ENCODE measurements around the gene AKAP12. TPM values are rescaled to one million over a fixed set of nuclear protein-coding genes. Genes with fewer than 3 reads are reported as not detected.

The AKAP12 gene
- total RNA-seq, 3 donors from 2014 or later (not counting 1 experiment from before 2014, with no cell fraction given), result 0.07 to 17.6 (median 0.75) TPM

- H3K4me3 ChIP-seq (ENCODE audit: low read length), result no peak overlapping the region
- H3K27ac ChIP-seq (ENCODE audit: low read length), result no peak overlapping the region
- no peaks in the 10 kb centered on the region for H3K9me3 Mint-ChIP-seq
- no peak overlapping the region for H3K27ac Mint-ChIP-seq
- TF ChIP-seq, protein P1, sequence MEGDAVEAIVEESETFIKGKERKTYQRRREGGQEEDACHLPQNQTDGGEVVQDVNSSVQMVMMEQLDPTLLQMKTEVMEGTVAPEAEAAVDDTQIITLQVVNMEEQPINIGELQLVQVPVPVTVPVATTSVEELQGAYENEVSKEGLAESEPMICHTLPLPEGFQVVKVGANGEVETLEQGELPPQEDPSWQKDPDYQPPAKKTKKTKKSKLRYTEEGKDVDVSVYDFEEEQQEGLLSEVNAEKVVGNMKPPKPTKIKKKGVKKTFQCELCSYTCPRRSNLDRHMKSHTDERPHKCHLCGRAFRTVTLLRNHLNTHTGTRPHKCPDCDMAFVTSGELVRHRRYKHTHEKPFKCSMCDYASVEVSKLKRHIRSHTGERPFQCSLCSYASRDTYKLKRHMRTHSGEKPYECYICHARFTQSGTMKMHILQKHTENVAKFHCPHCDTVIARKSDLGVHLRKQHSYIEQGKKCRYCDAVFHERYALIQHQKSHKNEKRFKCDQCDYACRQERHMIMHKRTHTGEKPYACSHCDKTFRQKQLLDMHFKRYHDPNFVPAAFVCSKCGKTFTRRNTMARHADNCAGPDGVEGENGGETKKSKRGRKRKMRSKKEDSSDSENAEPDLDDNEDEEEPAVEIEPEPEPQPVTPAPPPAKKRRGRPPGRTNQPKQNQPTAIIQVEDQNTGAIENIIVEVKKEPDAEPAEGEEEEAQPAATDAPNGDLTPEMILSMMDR (IDR thresholded peaks at IDR 0.05), result no peak
- no peaks in the 10 kb centered on the region for H3K4me1 ChIP-seq (ENCODE audit: control insufficient read depth, insufficient read depth, low read length)
- intact Hi-C loops (cut with micrococcal nuclease), result no loop called here
- no peaks in the 10 kb centered on the region for H3K36me3 Mint-ChIP-seq
- H3K27me3 Mint-ChIP-seq (ENCODE audit: low read depth in 2 of 2), result peaks cover 0 to 8% of the 10 kb centered on the region in 2 donors
- no peaks in the 10 kb centered on the region for H3K9me3 ChIP-seq (ENCODE audit: control insufficient read depth, insufficient read depth, low read length)
- ATAC-seq, result no peak
- no peaks in the 10 kb centered on the region for H3K36me3 ChIP-seq (ENCODE audit: control insufficient read depth, insufficient read depth, low read length)
- no peaks in the 10 kb centered on the region for H3K27me3 ChIP-seq (ENCODE audit: control insufficient read depth, insufficient read depth, low read length)
- DNase-seq, result no peak
- no peak overlapping the region for H3K4me3 Mint-ChIP-seq
- H3K4me1 Mint-ChIP-seq, result no peaks in the 10 kb centered on the region
Measured at GRCh38 chr6:151265282-151265681, 25.5 kb downstream of the AKAP12 start.

DNA sequence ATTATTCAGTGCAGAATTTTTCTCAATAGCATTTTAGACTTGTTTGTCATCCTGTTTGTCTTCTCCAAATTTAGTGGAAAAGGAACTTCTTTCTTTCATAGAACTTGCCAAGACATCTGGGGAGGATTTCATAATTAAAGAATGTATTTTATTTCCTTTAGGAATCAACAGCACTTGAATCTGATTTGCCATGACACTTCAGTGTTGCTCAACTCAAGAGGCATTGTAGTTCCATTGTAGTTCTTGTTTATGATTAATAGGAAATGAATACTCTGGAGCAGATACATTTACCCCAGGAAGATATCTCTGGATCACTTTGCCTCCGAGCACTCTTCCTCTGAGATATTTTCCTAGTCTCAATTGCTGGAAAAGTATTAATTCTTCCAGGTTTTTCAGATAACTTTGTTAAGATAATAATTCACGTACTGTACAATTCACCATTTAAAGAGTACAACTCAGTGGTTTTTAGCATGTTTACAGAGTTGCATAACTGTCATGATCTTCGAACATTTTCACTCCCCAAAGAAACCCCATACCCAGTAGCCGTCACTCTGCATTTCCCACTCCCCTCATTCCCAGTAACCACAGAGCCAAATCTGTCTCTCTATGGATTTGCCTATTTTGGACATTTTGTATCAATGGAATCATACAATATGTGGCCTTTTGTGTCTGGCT lies 29.7 kb downstream of the AKAP12 start:
- ATAC-seq (no peak), DNase-seq (no peak)
- H3K4me3 Mint-ChIP-seq, result no peak overlapping the region
- 95% methylated on average over 3 of the region's 4 CpGs for WGBS (ENCODE audit: insufficient coverage)
- H3K4me3 ChIP-seq (ENCODE audit: low read length), result no peak overlapping the region
- no peaks in the 10 kb centered on the region for H3K4me1 Mint-ChIP-seq
- no peaks in the 10 kb centered on the region for H3K36me3 ChIP-seq (ENCODE audit: control insufficient read depth, insufficient read depth, low read length)
- TF ChIP-seq, protein P1 (IDR thresholded peaks at IDR 0.05), result no peak
- no peaks in the 10 kb centered on the region for H3K9me3 ChIP-seq (ENCODE audit: control insufficient read depth, insufficient read depth, low read length)
- H3K27me3 Mint-ChIP-seq (ENCODE audit: low read depth in 2 of 2), result peaks cover 0 to 3% of the 10 kb centered on the region in 2 donors
- H3K36me3 Mint-ChIP-seq, result no peaks in the 10 kb centered on the region
- H3K9me3 Mint-ChIP-seq, result no peaks in the 10 kb centered on the region
- intact Hi-C loops (cut with micrococcal nuclease), result no loop called here
- no peaks in the 10 kb centered on the region for H3K4me1 ChIP-seq (ENCODE audit: control insufficient read depth, insufficient read depth, low read length)
- H3K27ac ChIP-seq (ENCODE audit: low read length), result no peak overlapping the region
- H3K27me3 ChIP-seq (ENCODE audit: control insufficient read depth, insufficient read depth, low read length), result no peaks in the 10 kb centered on the region
- no peak overlapping the region for H3K27ac Mint-ChIP-seq

- Mint-ChIP-seq H3K4me1 (no peaks in the 10 kb centered on the region), H3K9me3 (no peaks in the 10 kb centered on the region), H3K4me3 (no peak overlapping the region), H3K36me3 (no peaks in the 10 kb centered on the region), H3K27ac (no peak overlapping the region), H3K27me3 (ENCODE audit: low read depth in 2 of 2) (peaks cover 0 to 10% of the 10 kb centered on the region in 2 donors)
- H3K27ac ChIP-seq (ENCODE audit: low read length), result no peak overlapping the region
- no peaks in the 10 kb centered on the region for H3K9me3 ChIP-seq (ENCODE audit: control insufficient read depth, insufficient read depth, low read length)
- 77% methylated on average over 5 of the region's 6 CpGs for WGBS (ENCODE audit: insufficient coverage)
- no peaks in the 10 kb centered on the region for H3K27me3 ChIP-seq (ENCODE audit: control insufficient read depth, insufficient read depth, low read length)
- no peak overlapping the region for H3K4me3 ChIP-seq (ENCODE audit: low read length)
- H3K4me1 ChIP-seq (ENCODE audit: control insufficient read depth, insufficient read depth, low read length), result no peaks in the 10 kb centered on the region
- intact Hi-C loops (cut with micrococcal nuclease), result no loop called here
- ATAC-seq (no peak), DNase-seq (no peak)
- TF ChIP-seq, protein P1 (IDR thresholded peaks at IDR 0.05), result no peak
- H3K36me3 ChIP-seq (ENCODE audit: control insufficient read depth, insufficient read depth, low read length), result no peaks in the 10 kb centered on the region
Measured at GRCh38 chr6:151275121-151275520, 35.4 kb downstream of the AKAP12 start.

- no peak for ATAC-seq
- no peak overlapping the region for H3K4me3 ChIP-seq (ENCODE audit: low read length)
- H3K27me3 Mint-ChIP-seq (ENCODE audit: low read depth in 2 of 2), result peaks cover 0 to 11% of the 10 kb centered on the region in 2 donors
- TF ChIP-seq, protein P1 (IDR thresholded peaks at IDR 0.05), result no peak
- H3K9me3 Mint-ChIP-seq, result no peaks in the 10 kb centered on the region
- H3K27me3 ChIP-seq (ENCODE audit: control insufficient read depth, insufficient read depth, low read length), result no peaks in the 10 kb centered on the region
- WGBS (ENCODE audit: insufficient coverage), result 97% methylated on average over 4 of the region's 4 CpGs
- no peaks in the 10 kb centered on the region for H3K9me3 ChIP-seq (ENCODE audit: control insufficient read depth, insufficient read depth, low read length)
- H3K27ac ChIP-seq (ENCODE audit: low read length), result no peak overlapping the region
- no peaks in the 10 kb centered on the region for H3K4me1 Mint-ChIP-seq
- intact Hi-C loops (cut with micrococcal nuclease), result no loop called here
- no peak overlapping the region for H3K4me3 Mint-ChIP-seq
- DNase-seq, result no peak
- no peaks in the 10 kb centered on the region for H3K4me1 ChIP-seq (ENCODE audit: control insufficient read depth, insufficient read depth, low read length)
- no peaks in the 10 kb centered on the region for H3K36me3 Mint-ChIP-seq
- H3K27ac Mint-ChIP-seq, result no peak overlapping the region
- H3K36me3 ChIP-seq (ENCODE audit: control insufficient read depth, insufficient read depth, low read length), result no peaks in the 10 kb centered on the region
Measured at GRCh38 chr6:151275566-151275965, 35.8 kb downstream of the AKAP12 start.

Data from natural killer cell (primary cell).